ACC112 (cell line): Measurements from ENCODE around the gene TYW1B.
"Not testable (repeated sequence)": the region's sequence is repeated elsewhere in the genome, so short reads cannot be mapped to it uniquely, and the experiment has no call there.

Source experiments
- H2AFZ ChIP-seq: fragments of 200-600 bp; sonication (generic); one replicate; pipeline ENCODE4 v1.6.0; 2017; ENCODE audit warnings: antibody characterized with exemption, low read length; ENCODE audit not compliant: unreplicated experiment
- H3K27ac ChIP-seq: fragments of 200-600 bp; sonication (generic); 2 replicates; pipeline ENCODE4 v1.5.1; 2014; ENCODE audit warnings: low read depth, mild to moderate bottlenecking, antibody characterized with exemption, low read length, moderate library complexity
- H3K27me3 ChIP-seq: fragments of 200-600 bp; sonication (generic); 2 replicates; pipeline ENCODE4 v1.6.1; 2014; ENCODE audit warnings: mild to moderate bottlenecking, antibody characterized with exemption, low read length, moderate library complexity, mixed read lengths; ENCODE audit not compliant: insufficient read depth
- H3K36me3 ChIP-seq: fragments of 200-600 bp; sonication (generic); 2 replicates; pipeline ENCODE4 v1.6.1; 2016; ENCODE audit warnings: mild to moderate bottlenecking, antibody characterized with exemption, low read length, moderate library complexity, mixed read lengths; ENCODE audit not compliant: insufficient read depth
- H3K4me1 ChIP-seq: fragments of 200-600 bp; sonication (generic); one replicate; pipeline ENCODE4 v1.6.1; 2016; ENCODE audit warnings: low read length, mixed read lengths; ENCODE audit not compliant: insufficient read depth, unreplicated experiment, control insufficient read depth
- H3K4me3 ChIP-seq: fragments of 200-600 bp; sonication (generic); 2 replicates; pipeline ENCODE4 v1.5.1; 2014; ENCODE audit warnings: mild to moderate bottlenecking, low read depth, low read length
- H3K79me2 ChIP-seq: fragments of 200-600 bp; sonication (generic); one replicate; pipeline ENCODE4 v1.6.0; 2016; ENCODE audit warnings: low read length; ENCODE audit not compliant: control insufficient read depth, unreplicated experiment, insufficient read depth

Gene TYW1B

DNA sequence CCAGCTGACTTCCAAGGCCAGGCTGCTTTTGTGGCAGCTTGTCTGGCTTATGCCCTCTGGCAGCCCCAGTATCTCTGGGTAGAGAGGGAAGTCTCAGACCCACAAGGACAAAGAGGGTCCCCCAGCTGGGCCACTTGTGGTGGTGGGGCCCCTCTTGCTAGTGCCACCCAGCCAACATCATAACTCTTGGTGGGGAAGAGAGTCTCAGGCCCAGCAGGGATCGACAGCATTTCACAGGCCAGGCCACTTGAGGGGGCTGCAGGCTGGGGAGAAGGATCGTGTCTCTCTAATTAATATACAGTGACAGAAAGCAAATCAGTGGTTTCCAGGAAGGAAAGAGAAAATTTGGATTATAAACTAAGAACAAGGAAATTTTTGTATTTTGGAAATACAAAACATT lies 76.0 kb downstream of the TYW1B start:
- peaks cover 4% of the 10 kb centered on the region for H3K4me1 ChIP-seq
- H3K36me3 ChIP-seq = no peaks in the 10 kb centered on the region
- H3K79me2 ChIP-seq = no peaks in the 10 kb centered on the region
- no peaks in the 10 kb centered on the region for H3K27me3 ChIP-seq
- H2AFZ ChIP-seq = no peak overlapping the region
- no peak overlapping the region for H3K27ac ChIP-seq
- H3K4me3 ChIP-seq = no peak overlapping the region

GRCh38 chr7:72751378-72751777 lies 76.6 kb downstream of the TYW1B start:
- Histone ChIP-seq H3K27me3 (no peaks in the 10 kb centered on the region), H3K4me3 (no peak overlapping the region), H2AFZ (no peak overlapping the region), H3K4me1 (peaks cover 4% of the 10 kb centered on the region), H3K36me3 (no peaks in the 10 kb centered on the region), H3K27ac (no peak overlapping the region), H3K79me2 (no peaks in the 10 kb centered on the region)

GRCh38 chr7:72748649-72749048 lies 79.4 kb downstream of the TYW1B start:
- not testable (repeated sequence) for H3K79me2 ChIP-seq, H3K36me3 ChIP-seq, H3K4me3 ChIP-seq, H3K27ac ChIP-seq, H3K27me3 ChIP-seq, H2AFZ ChIP-seq, H3K4me1 ChIP-seq

- peak overlapping the region; percentile 81 for H3K4me3 ChIP-seq
- peak overlapping the region; percentile 70 for H3K27ac ChIP-seq
- not testable (repeated sequence) for H3K4me1 ChIP-seq, H3K36me3 ChIP-seq, H3K27me3 ChIP-seq, H3K79me2 ChIP-seq
- peak overlapping the region; percentile 69 for H2AFZ ChIP-seq
Observed at GRCh38 chr7:72744244-72744926, 83.6 kb downstream of the TYW1B start.

- H3K79me2 ChIP-seq, H3K36me3 ChIP-seq, H3K27me3 ChIP-seq, H3K4me1 ChIP-seq: not testable (repeated sequence)
- Histone ChIP-seq H3K4me3 (peak overlapping the region; percentile 81), H2AFZ (peak overlapping the region; percentile 69), H3K27ac (0 out of 2 replicates have a peak overlapping the region, but pooled peaks have one; percentile 70)
Observed at GRCh38 chr7:72743801-72744200, 84.2 kb downstream of the TYW1B start.

DNA sequence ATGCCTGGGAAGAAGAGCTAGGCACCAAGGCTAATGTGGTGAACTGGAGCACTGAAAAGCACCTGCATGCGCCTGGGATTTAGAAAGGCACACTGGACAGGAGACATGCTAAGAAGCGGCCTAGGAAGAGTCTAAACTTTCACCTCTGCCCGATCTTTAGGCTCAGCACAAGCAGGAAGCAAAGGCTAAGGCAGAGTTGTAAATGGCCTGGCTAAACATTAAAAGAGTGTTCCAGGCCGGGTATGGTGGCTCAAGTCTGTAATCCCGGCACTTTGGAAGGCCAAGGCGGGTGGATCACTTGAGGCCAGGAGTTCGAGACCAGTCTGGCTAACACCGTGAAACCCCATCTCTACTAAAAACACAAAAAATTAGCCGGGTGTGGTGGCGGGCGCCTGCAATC lies 88.3 kb downstream of the TYW1B start:
- H3K36me3 ChIP-seq, H3K27me3 ChIP-seq, H3K79me2 ChIP-seq, H3K4me1 ChIP-seq, H2AFZ ChIP-seq, H3K4me3 ChIP-seq, H3K27ac ChIP-seq: not testable (repeated sequence)

DNA sequence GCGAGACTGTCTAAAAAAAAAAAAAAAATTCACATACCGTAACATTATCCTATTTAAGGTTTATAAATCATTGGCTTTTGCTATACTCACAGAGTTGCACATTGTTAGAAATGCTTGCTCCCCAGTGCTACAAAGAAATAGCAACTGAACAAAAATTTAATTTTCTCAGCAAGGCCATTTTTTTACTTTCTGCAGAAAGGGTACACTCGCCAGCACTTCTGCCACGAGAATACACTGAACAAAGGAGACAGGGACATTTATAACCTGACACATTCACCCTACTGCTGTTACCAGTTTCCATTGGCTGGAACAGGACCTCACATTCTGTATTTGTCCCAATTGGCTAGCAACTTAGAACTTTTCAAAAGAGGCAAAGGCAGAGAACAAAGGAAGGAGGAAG lies 92.1 kb downstream of the TYW1B start:
- H2AFZ ChIP-seq, H3K4me3 ChIP-seq, H3K79me2 ChIP-seq, H3K27me3 ChIP-seq, H3K4me1 ChIP-seq, H3K27ac ChIP-seq, H3K36me3 ChIP-seq: not testable (repeated sequence)

DNA sequence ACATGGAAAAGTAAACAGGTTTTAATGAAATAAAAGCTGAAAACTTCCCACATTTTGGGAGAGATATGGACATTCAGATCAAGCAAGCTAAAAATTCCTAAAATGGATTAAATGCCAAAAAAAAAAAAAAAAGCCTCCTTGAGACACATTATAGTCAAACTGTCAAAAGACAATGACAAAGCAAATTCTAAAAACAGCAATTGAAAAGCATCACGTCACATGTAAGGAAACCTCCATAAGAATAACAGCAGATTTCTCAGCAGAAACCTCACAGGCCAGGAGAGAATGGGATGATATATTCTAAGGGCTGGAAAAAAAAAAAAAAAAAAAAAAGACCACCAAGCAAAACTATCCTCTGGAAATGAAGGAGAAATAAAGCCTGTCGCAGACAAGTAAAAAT lies 97.2 kb downstream of the TYW1B start:
- not testable (repeated sequence) for H3K27me3 ChIP-seq, H3K36me3 ChIP-seq, H3K79me2 ChIP-seq, H3K4me3 ChIP-seq, H3K27ac ChIP-seq, H3K4me1 ChIP-seq, H2AFZ ChIP-seq

- not testable (repeated sequence) for H2AFZ ChIP-seq, H3K36me3 ChIP-seq, H3K79me2 ChIP-seq, H3K4me1 ChIP-seq, H3K4me3 ChIP-seq, H3K27ac ChIP-seq, H3K27me3 ChIP-seq
Observed at GRCh38 chr7:72730384-72730783, 97.6 kb downstream of the TYW1B start.

DNA sequence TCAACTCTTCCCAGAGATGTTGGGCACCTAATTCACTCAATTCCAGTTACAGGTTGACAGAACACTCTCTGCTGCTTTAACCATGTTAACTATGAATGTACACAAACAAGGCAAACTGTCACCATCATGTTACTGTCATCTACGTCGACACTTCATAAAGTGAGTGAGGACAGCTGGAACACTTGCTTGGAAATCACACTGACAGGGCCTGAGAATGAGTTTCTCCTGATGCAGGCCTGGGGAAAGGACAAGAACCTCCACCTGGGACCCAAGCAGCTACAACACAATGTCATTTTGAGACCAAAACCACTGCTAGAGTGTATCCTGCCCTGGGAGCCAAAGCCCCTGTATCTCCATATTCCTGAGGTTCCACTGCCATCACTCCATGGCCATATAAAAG lies 98.9 kb downstream of the TYW1B start:
- H3K27me3 ChIP-seq, H3K79me2 ChIP-seq, H3K4me1 ChIP-seq, H3K27ac ChIP-seq, H3K4me3 ChIP-seq, H3K36me3 ChIP-seq, H2AFZ ChIP-seq: not testable (repeated sequence)

DNA sequence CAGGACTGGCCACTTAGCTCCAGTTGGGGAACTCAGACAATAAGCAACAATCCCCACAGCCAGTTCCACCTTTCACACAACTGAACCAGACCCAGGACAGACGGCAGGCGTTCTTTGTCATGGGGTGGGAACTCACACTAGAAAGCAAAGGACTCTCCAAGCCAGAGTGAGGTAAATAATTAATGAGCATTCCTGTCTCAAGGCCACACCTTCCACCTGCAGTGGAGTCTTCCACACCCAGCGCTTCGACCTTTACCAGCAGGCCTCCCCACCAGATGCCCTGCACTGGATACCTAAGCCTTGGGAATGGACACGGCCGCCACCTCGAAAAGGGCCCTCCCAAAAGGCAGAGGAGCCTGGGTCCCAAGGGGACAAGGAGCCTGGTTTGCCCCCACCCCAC lies 105.3 kb downstream of the TYW1B start:
- H3K4me3 ChIP-seq, H2AFZ ChIP-seq, H3K27ac ChIP-seq, H3K4me1 ChIP-seq, H3K79me2 ChIP-seq, H3K27me3 ChIP-seq, H3K36me3 ChIP-seq: not testable (repeated sequence)
